ENCODE data around the gene SLC12A3. TPM values are rescaled to one million over a fixed set of nuclear protein-coding genes. Genes with fewer than 3 reads are reported as not detected.
A peak's percentile ranks its signal among the peaks of the same experiment; 100 is the strongest.

SLC12A3 gene
- total and polyA plus RNA-seq, 2 donors (not counting 1 experiment from before 2014, with no cell fraction given), result not detected

- Histone ChIP-seq H3K4me1 (ENCODE audit: control insufficient read depth, extremely low read depth, insufficient read depth, low read length) (peaks cover 2% of the 10 kb centered on the region), H3K27me3 (ENCODE audit: control insufficient read depth, insufficient read depth, low read length) (peaks cover 3% of the 10 kb centered on the region), H3K4me2 (ENCODE audit: extremely low read depth, insufficient read depth, low read length) (no peak overlapping the region), H3K79me2 (ENCODE audit: control insufficient read depth, insufficient read depth, low read length) (no peaks in the 10 kb centered on the region), H3K4me3 (replicated peaks in 1 of 4; ENCODE audit: control extremely low read depth in 1 of 4, insufficient read depth in 1 of 4, low read depth in 3 of 4, low read length in 4 of 4) (no peak overlapping the region), H3K27ac (ENCODE audit: insufficient read depth, low read length) (no peak overlapping the region), H3K9ac (ENCODE audit: insufficient read depth, low read length) (no peak overlapping the region), H2AFZ (ENCODE audit: low read length) (no peak overlapping the region), H3K36me3 (ENCODE audit: control insufficient read depth, insufficient read depth, low read length) (no peaks in the 10 kb centered on the region), H4K20me1 (ENCODE audit: control insufficient read depth, extremely low read depth, insufficient read depth, low read length) (no peaks in the 10 kb centered on the region), H3K9me3 (ENCODE audit: control insufficient read depth, insufficient read depth, low read depth, low read length) (no peaks in the 10 kb centered on the region)
- TF ChIP-seq EZH2 (IDR thresholded peaks at IDR 0.05; ENCODE audit: low read length, missing control alignments) (no peak), CTCF (conservative IDR thresholded peaks at IDR 0.05 in 1 of 2, IDR thresholded peaks at IDR 0.05 in 1 of 2; ENCODE audit: low read depth in 1 of 2, low read length in 2 of 2) (no peak)
- no peak for DNase-seq (ENCODE audit: low read depth in 2 of 2)
Observed at GRCh38 chr16:56910112-56910511, 45.1 kb downstream of the SLC12A3 start.

GRCh38 chr16:56910654-56911539 is 45.9 kb downstream of the SLC12A3 start:
- H3K27me3 ChIP-seq (ENCODE audit: control insufficient read depth, insufficient read depth, low read length), result peaks cover 3% of the 10 kb centered on the region
- H3K27ac ChIP-seq (ENCODE audit: insufficient read depth, low read length), result no peak overlapping the region
- H3K4me2 ChIP-seq (ENCODE audit: extremely low read depth, insufficient read depth, low read length), result no peak overlapping the region
- H4K20me1 ChIP-seq (ENCODE audit: control insufficient read depth, extremely low read depth, insufficient read depth, low read length), result no peaks in the 10 kb centered on the region
- TF ChIP-seq EZH2 (IDR thresholded peaks at IDR 0.05; ENCODE audit: low read length, missing control alignments), result no peak
- no peak for TF ChIP-seq CTCF (conservative IDR thresholded peaks at IDR 0.05 in 1 of 2, IDR thresholded peaks at IDR 0.05 in 1 of 2; ENCODE audit: low read depth in 1 of 2, low read length in 2 of 2)
- DNase-seq (ENCODE audit: low read depth in 2 of 2), result peak; percentile 68 to 97
- H3K36me3 ChIP-seq (ENCODE audit: control insufficient read depth, insufficient read depth, low read length), result no peaks in the 10 kb centered on the region
- H3K79me2 ChIP-seq (ENCODE audit: control insufficient read depth, insufficient read depth, low read length), result no peaks in the 10 kb centered on the region
- H3K9ac ChIP-seq (ENCODE audit: insufficient read depth, low read length), result no peak overlapping the region
- H3K9me3 ChIP-seq (ENCODE audit: control insufficient read depth, insufficient read depth, low read depth, low read length), result no peaks in the 10 kb centered on the region
- H2AFZ ChIP-seq (ENCODE audit: low read length), result no peak overlapping the region
- H3K4me1 ChIP-seq (ENCODE audit: control insufficient read depth, extremely low read depth, insufficient read depth, low read length), result peaks cover 2% of the 10 kb centered on the region
- no peak overlapping the region for H3K4me3 ChIP-seq (replicated peaks in 1 of 4; ENCODE audit: control extremely low read depth in 1 of 4, insufficient read depth in 1 of 4, low read depth in 3 of 4, low read length in 4 of 4)

GRCh38 chr16:56911771-56912571 is 47.0 kb downstream of the SLC12A3 start:
- Histone ChIP-seq H3K4me1 (ENCODE audit: control insufficient read depth, extremely low read depth, insufficient read depth, low read length) (peaks cover 2% of the 10 kb centered on the region), H3K4me3 (replicated peaks in 1 of 4; ENCODE audit: control extremely low read depth in 1 of 4, insufficient read depth in 1 of 4, low read depth in 3 of 4, low read length in 4 of 4) (no peak overlapping the region), H3K9ac (ENCODE audit: insufficient read depth, low read length) (no peak overlapping the region)

More at GRCh38 chr16:56911771-56912571, 47.0 kb downstream of the SLC12A3 start:
- Histone ChIP-seq H3K9me3 (ENCODE audit: control insufficient read depth, insufficient read depth, low read depth, low read length) (no peaks in the 10 kb centered on the region), H3K27ac (ENCODE audit: insufficient read depth, low read length) (no peak overlapping the region), H3K79me2 (ENCODE audit: control insufficient read depth, insufficient read depth, low read length) (no peaks in the 10 kb centered on the region), H2AFZ (ENCODE audit: low read length) (no peak overlapping the region), H3K36me3 (ENCODE audit: control insufficient read depth, insufficient read depth, low read length) (no peaks in the 10 kb centered on the region), H4K20me1 (ENCODE audit: control insufficient read depth, extremely low read depth, insufficient read depth, low read length) (no peaks in the 10 kb centered on the region), H3K27me3 (ENCODE audit: control insufficient read depth, insufficient read depth, low read length) (no peaks in the 10 kb centered on the region), H3K4me2 (ENCODE audit: extremely low read depth, insufficient read depth, low read length) (no peak overlapping the region)
- TF ChIP-seq EZH2 (IDR thresholded peaks at IDR 0.05; ENCODE audit: low read length, missing control alignments) (no peak), CTCF (conservative IDR thresholded peaks at IDR 0.05 in 1 of 2, IDR thresholded peaks at IDR 0.05 in 1 of 2; ENCODE audit: low read depth in 1 of 2, low read length in 2 of 2) (no peak)
- DNase-seq (ENCODE audit: low read depth in 2 of 2), result peak in 1 of 2 donors; percentile 87

Data from fibroblast of lung (primary cell).